Bronchial epithelial cell (primary cell): ENCODE results near the gene KCTD16. TPM values are rescaled to one million over a fixed set of nuclear protein-coding genes. Genes with fewer than 3 reads are reported as not detected.

Source experiments
- DNase-seq: peaks from one replicate; pipeline ENCODE4 v3.0.0-alpha.2; 2010; ENCODE audit warnings: low read depth
- FAIRE-seq: peaks from 2 replicates; lab custom pipeline; 2011; peaks lifted over from hg19 to GRCh38; lab: Jason Lieb, UNC
- H3K27me3 ChIP-seq: 2 replicates; pipeline ENCODE4 v1.5.1; 2011; ENCODE audit warnings: low read length; ENCODE audit not compliant: control insufficient read depth, insufficient read depth
- H3K36me3 ChIP-seq: 2 replicates; pipeline ENCODE4 v1.5.1; 2011; ENCODE audit warnings: low read length; ENCODE audit not compliant: control insufficient read depth, insufficient read depth
- H3K4me3 ChIP-seq: 2 replicates; pipeline ENCODE4 v1.5.1; 2011; ENCODE audit warnings: mild to moderate bottlenecking, low read depth, low read length, control low read depth
- CTCF ChIP-seq: IDR thresholded peaks from 2 replicates; pipeline ENCODE4 v1.5.1; 2011; ENCODE audit warnings: mild to moderate bottlenecking, moderate library complexity, low read length, control low read depth, inconsistent platforms; ENCODE audit not compliant: insufficient read depth, severe bottlenecking
- total RNA-seq: library from RNA; depleted of rRNA; stranded (reverse); fragments of >200 nt; gene quantifications from 2 replicates; pipeline ENCODE4 v1.2.1, GENCODE V29; 2014

Gene KCTD16
- total RNA-seq, 1 donor from 2014 or later = under 0.01 TPM

GRCh38 chr5:144135113-144135762 lies 35.4 kb upstream of the KCTD16 start:
- H3K27me3 ChIP-seq = no peaks in the 10 kb centered on the region
- FAIRE-seq = peak; percentile 23
- no peak for DNase-seq
- no peak overlapping the region for H3K4me3 ChIP-seq
- TF ChIP-seq CTCF = no peak
- H3K36me3 ChIP-seq = no peaks in the 10 kb centered on the region

GRCh38 chr5:144139586-144139985 lies 31.1 kb upstream of the KCTD16 start:
- no peak for FAIRE-seq
- no peak for TF ChIP-seq CTCF
- Histone ChIP-seq H3K27me3 (no peaks in the 10 kb centered on the region), H3K4me3 (no peak overlapping the region), H3K36me3 (no peaks in the 10 kb centered on the region)
- no peak for DNase-seq

- FAIRE-seq = no peak
- Histone ChIP-seq H3K4me3 (no peak overlapping the region), H3K27me3 (no peaks in the 10 kb centered on the region), H3K36me3 (no peaks in the 10 kb centered on the region)
- peak; percentile 26 for DNase-seq
- TF ChIP-seq CTCF = no peak
Measured at GRCh38 chr5:144141585-144141984, 29.1 kb upstream of the KCTD16 start.

GRCh38 chr5:144142139-144142823 lies 28.4 kb upstream of the KCTD16 start:
- peak; percentile 62 for DNase-seq
- H3K36me3 ChIP-seq = no peaks in the 10 kb centered on the region
- no peak overlapping the region for H3K4me3 ChIP-seq
- FAIRE-seq = no peak
- peak; percentile 70 for TF ChIP-seq CTCF
- no peaks in the 10 kb centered on the region for H3K27me3 ChIP-seq

- no peak for DNase-seq
- no peak for TF ChIP-seq CTCF
- Histone ChIP-seq H3K36me3 (no peaks in the 10 kb centered on the region), H3K4me3 (no peak overlapping the region), H3K27me3 (no peaks in the 10 kb centered on the region)
- FAIRE-seq = no peak
Measured at GRCh38 chr5:144142824-144143162, 27.9 kb upstream of the KCTD16 start.

GRCh38 chr5:144143625-144144024 lies 27.0 kb upstream of the KCTD16 start:
- no peak overlapping the region for H3K4me3 ChIP-seq
- H3K36me3 ChIP-seq = no peaks in the 10 kb centered on the region
- DNase-seq (no peak), FAIRE-seq (no peak)
- H3K27me3 ChIP-seq = no peaks in the 10 kb centered on the region
- no peak for TF ChIP-seq CTCF
